Testis (tissue), 2 donors: ENCODE data around the gene SPATA24.

ENCODE experiments used
- POLR2A ChIP-seq: fragments of 450-650 bp; IDR thresholded peaks from one replicate; pipeline ENCODE4 v1.6.1; 2017; ENCODE audit warnings: antibody characterized with exemption, mild to moderate bottlenecking, moderate library complexity
- TF ChIP-seq, protein P1 (sequence below), 3 experiments: fragments of 450-650 bp in 2 of 3; fragments of 200-600 bp in 1 of 3; sonication (generic) in 1 of 3; IDR thresholded peaks; one replicate each; pipeline ENCODE4 v1.5.1; 2016 to 2019; ENCODE audit warnings: antibody characterized with exemption in 3 of 3, mild to moderate bottlenecking in 2 of 3, moderate library complexity in 1 of 3

- TF ChIP-seq, protein P1, sequence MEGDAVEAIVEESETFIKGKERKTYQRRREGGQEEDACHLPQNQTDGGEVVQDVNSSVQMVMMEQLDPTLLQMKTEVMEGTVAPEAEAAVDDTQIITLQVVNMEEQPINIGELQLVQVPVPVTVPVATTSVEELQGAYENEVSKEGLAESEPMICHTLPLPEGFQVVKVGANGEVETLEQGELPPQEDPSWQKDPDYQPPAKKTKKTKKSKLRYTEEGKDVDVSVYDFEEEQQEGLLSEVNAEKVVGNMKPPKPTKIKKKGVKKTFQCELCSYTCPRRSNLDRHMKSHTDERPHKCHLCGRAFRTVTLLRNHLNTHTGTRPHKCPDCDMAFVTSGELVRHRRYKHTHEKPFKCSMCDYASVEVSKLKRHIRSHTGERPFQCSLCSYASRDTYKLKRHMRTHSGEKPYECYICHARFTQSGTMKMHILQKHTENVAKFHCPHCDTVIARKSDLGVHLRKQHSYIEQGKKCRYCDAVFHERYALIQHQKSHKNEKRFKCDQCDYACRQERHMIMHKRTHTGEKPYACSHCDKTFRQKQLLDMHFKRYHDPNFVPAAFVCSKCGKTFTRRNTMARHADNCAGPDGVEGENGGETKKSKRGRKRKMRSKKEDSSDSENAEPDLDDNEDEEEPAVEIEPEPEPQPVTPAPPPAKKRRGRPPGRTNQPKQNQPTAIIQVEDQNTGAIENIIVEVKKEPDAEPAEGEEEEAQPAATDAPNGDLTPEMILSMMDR (IDR thresholded peaks at IDR 0.05), result no peak
- no peak for TF ChIP-seq POLR2A
Observed at GRCh38 chr5:139378101-139378825, 25.6 kb downstream of the SPATA24 start.
